Hematopoietic multipotent progenitor cell (in vitro differentiated cells): ENCODE results near the gene INPP5F. TPM values are rescaled to one million over a fixed set of nuclear protein-coding genes. Genes with fewer than 3 reads are reported as not detected.

Experiments
- DNase-seq, 3 donors: peaks; one replicate each; pipeline ENCODE4 v3.0.0-alpha.2; 2011 to 2015; ENCODE audit warnings: low read depth in 2 of 3, low spot score in 2 of 3
- total RNA-seq: library from RNA; depleted of rRNA; stranded (reverse); fragments of >200 nt; gene quantifications from one replicate; pipeline ENCODE4 v1.2.3, GENCODE V29; 2012

Gene INPP5F
- total RNA-seq, 1 donor = 5.4 TPM

- peak in 2 of 3 donors; percentile 36 to 48 for DNase-seq
Observed at GRCh38 chr10:119737823-119738222, 12.0 kb downstream of the INPP5F start.

DNA sequence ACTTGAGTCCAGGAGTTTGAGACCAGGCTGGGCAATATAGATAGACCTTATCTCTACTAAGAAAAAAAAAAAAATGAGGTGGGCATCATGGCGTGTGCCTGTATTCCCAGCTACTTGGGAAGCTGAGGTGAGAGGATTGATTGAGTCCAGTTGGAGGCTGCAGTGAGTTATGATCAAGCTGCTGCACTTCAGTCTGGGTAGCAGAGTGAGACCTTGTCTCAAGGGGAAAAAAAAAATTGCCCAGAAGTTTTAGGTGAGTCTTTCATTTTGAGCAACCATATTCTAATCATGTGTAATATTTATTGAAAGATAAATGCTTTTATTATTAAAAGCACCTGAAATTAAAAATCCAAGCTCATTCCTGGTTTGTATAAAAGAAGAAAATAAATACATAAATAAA is 13.1 kb downstream of the INPP5F start:
- DNase-seq = no peak

DNA sequence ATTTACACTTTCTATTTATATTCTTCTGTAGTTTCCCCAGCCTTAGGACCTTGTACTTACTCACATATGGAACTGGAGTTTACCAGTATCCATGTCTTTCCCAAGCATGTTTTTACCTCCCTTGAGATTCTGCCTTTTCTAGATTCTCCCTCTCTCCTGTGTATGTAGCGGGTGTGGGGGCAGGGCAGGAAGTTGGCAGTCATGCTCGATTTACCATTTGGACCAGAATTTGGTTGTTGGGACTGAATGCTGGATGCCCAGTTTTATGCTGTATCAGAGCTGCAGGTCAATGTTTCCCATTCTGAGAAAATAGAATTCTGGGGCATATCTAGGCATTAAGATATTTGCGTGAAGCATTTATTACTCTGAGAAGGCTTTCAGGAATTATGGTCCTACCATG is 14.2 kb downstream of the INPP5F start:
- no peak for DNase-seq

DNA sequence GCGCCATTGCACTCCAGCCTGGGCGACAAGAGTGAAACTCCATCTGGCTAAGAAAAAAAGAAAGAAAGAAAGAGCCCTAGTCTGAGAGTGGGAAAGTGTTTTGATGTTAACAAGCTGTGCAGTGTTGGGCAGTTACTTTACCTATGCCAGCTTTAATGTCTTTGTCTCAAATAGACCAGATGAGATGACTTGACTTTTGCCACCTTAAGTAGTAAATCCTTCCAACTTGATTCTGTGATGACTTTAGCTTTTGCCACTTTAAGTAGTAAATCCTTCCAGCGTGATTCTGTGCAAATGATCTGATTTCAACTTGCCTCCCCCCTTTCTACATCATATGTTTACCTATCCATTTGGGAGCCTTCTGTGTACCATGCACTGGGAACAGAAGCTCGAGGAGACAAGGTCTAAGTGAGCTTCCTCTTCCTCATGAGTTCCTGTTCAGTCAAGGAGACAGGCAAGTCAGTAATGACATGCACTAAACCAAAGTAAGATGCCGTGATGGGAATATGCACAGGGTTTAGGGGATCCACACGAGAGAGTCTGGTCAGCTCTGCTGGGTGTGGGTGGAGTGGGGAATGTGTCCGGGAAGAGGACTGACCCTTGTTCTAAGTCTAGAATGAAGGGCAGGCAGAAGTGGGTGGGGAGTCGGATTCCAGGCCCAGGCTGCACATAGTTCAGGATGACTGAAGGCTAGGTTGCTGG is 17.2 kb downstream of the INPP5F start:
- DNase-seq = no peak

- DNase-seq = no peak
Observed at GRCh38 chr10:119747940-119748339, 22.1 kb downstream of the INPP5F start.

DNA sequence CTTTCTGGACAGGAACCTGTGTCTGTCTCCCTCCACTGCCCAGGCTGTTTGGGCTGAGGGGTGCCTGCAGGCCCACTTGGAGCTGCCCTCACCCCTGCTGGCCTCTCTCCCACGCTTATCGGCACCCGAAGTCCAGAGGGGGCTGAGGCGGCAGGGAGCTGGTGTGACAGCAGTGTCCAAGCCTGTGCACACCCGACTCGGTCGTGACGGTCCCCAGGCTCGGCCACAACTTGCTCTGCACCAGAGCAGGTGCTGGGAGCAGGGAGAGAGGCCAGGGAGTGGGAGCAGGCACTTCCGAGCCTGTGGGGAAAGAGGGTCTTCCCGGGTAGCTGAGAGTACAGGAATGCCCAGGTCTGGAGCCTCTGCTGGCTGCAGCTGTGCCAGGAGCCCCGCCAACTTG is 23.0 kb downstream of the INPP5F start:
- DNase-seq = no peak

DNA sequence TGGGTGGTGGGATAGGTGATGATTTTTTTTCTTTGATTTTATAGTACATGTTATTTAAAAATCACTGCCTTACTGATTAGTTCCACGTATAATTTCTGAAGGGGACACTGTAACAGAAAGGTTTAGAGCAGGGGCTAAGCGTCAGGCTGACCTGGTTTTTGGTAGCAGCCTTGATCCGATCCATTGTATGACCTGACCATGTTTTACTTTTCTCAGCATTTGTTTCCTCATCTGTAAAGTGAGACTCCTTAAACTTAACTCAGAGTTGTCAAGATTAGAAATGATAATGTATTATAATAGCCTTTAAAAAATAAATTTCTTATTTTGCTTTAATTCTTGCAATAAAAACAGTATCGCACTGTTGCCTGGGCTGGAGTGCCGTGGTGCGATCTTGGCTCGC is 23.6 kb downstream of the INPP5F start:
- no peak for DNase-seq

GRCh38 chr10:119750391-119751230 is 24.8 kb downstream of the INPP5F start:
- peak; percentile 28 to 81 (median 67) for DNase-seq

DNA sequence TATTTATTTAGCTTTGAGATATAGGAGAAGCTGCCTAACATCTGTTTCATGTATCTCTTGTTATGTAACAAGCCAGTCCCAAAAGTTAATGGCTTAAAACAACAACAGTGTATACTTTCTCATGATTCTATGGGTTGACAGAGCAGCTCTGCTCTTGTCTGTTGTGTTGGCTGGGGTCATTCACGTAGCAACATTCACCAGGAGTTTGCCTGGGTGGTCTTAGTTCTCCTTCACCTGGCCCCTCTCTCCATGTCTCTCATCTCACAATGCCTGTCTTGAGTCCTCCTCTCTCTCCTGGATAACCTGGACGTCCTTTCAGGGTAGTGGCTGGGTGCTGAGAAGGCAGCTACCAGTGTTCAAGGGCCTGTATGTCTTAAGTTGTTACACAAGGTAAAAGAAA is 27.5 kb downstream of the INPP5F start:
- DNase-seq = no peak

GRCh38 chr10:119754085-119754484 is 28.2 kb downstream of the INPP5F start:
- no peak for DNase-seq

DNA sequence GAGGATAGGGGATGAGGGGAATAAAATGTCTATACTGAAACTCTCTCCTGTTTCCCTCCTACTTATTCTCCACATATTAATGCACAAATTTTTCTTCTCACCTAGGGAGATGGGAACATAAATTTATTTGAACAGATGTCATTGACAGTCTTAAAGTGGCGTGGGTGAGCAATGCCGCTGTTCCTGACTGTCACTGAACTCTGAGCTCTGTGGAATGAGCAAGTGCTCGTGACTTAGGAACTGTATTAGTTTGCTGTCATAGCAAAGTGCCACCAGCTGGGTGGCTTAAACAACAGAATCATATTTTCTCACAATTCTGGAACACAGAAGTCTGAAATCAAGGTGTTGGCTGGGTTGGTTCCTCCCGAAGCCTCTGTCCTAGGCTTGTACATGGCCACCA is 29.1 kb downstream of the INPP5F start:
- DNase-seq = no peak

DNA sequence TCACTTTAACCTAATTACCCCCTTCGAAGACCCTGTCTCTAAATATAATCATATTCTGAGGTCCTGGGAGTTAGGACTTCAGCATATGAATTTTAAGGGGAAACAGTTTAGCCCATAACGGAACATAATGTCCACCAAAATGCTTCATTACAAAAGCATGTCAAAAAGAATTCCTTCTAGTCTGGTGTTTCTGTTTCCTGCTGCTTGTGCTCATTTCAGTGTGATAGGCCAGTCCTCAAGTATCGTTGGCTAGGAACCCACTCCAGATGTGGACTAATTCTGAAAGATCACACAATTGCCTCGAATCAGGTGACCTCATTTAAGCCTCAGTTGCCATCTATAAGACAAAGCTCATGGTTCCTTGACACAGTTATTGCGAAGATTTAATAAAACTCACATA is 29.6 kb downstream of the INPP5F start:
- DNase-seq = no peak

GRCh38 chr10:119758448-119759195 is 32.8 kb downstream of the INPP5F start:
- no peak for DNase-seq

DNA sequence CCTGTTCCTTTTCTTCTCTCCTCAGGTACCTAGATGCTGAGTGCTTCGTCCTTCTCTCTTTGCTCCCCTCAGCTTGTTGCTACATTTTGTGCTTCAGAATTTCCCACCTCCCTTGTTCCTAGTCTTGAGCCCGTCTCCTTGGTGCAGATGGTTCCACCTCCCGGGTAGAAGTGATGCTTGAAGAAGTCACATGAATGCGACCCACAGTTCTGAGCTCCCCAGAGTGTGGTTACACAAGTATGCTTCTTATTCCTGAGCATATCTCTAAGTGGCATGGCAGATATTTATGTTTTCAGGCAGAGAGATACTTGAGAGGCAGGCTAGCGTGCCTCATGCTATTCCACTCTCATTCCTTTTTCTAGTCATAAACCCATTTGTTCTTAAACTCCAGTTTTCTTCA is 34.0 kb downstream of the INPP5F start:
- no peak for DNase-seq

DNA sequence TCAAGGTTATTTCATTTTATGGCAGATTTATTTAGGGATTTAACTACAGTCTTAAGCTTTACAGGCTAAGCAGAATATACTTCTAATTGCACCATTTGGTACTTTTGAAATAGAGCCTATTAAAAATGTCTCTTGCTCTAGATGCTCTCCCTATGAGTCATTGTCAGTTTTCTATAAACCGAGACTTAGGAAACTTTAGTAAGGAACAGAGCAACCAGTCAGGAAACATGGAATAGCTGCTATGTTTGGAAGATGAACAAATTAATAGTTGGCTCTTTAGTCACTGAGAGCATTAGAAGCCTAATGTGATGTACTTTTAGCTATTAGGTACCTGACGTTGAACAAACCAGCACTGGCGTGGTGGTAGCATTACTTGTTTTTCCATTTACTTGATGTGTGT is 35.3 kb downstream of the INPP5F start:
- no peak for DNase-seq

GRCh38 chr10:119762035-119762434 is 36.2 kb downstream of the INPP5F start:
- DNase-seq = no peak

DNA sequence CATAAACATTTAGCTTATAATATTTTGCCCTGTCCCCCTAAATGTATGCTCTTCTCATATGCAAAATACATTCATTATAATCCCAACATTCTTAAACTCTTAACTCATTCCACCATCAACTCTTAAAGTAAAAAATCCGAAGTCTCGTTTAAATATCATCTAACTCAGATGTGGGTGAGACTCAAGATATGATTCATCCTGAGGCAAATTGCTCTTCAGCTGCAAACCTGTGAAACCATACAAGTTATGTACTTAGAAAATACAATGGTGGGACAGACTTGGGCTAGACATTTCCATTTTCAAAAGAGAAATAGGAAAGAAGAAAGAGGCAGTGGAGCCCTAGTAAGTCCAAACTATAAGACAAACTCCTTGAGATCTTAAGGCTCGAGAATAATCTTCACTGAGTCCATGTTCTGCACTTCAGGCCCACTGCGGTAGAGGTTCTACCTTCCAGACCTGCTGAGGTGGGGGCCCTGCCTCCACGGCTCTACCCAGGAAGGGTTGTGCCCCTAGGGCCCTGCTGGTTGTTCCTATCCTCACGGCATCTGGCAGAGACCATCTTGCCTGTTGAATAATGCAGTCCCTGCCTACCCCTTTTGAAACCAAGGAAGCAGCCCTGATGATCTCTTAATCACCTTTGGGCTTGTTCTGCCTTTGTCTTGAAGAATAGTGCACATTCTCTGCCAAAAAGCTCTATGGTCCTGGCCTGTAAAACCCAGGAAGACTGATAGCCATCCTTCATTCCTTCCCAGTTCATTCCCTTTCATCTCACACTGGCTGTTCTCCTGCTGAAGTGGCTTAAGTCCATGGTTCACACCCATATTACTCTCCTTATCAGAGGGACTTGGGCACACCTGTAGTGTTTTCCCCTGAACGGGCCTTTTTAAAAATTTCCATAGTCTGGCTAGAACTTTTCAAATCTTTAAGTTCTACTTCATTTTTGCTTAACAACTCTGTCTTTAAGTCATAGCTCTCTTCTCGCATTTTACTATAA is 37.3 kb downstream of the INPP5F start:
- no peak for DNase-seq

- peak in 1 of 3 donors; percentile 40 for DNase-seq
Observed at GRCh38 chr10:119768455-119769094, 42.7 kb downstream of the INPP5F start.

GRCh38 chr10:119769886-119770285 is 44.0 kb downstream of the INPP5F start:
- no peak for DNase-seq

DNA sequence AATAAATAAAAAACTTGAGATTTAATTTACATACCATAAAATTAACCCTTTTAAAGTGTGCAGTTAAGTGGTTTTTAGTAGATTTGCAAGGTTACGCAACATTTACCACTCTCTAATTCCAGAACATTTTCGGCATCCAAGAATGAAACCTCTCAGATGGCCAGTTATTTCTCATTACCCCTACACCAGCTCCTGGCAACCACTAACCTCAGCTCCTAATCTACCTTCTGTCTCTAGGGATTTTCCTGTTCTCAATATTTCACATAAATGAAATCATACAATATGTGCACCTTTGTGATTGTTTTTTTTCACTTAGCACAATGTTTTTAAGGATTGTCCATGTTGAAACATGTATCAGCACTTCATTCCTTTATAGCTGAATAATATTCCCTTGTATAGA is 45.1 kb downstream of the INPP5F start:
- no peak for DNase-seq
